IPS DF 6.9 (cell line): ENCODE measurements around the gene ZCCHC2.

Experiments
- DNase-seq: peaks from one replicate; pipeline ENCODE4 v3.0.0-alpha.2; 2013; ENCODE audit warnings: low read depth, low spot score
- H3K27ac ChIP-seq: one replicate; pipeline ENCODE4 v1.5.1; 2013; ENCODE audit warnings: low read length, control low read depth
- H3K27me3 ChIP-seq: 2 replicates; pipeline ENCODE4 v1.6.1; 2013; ENCODE audit warnings: mild to moderate bottlenecking, low read length; ENCODE audit not compliant: control insufficient read depth, insufficient read depth
- H3K36me3 ChIP-seq: 2 replicates; pipeline ENCODE4 v1.6.1; 2013; ENCODE audit warnings: low read length; ENCODE audit not compliant: control insufficient read depth, insufficient read depth
- H3K4me1 ChIP-seq: 2 replicates; pipeline ENCODE4 v1.6.1; 2013; ENCODE audit warnings: low read length; ENCODE audit not compliant: control insufficient read depth, insufficient read depth
- H3K4me3 ChIP-seq: 2 replicates; pipeline ENCODE4 v1.5.1; 2013; ENCODE audit warnings: mild to moderate bottlenecking, low read length
- H3K9me3 ChIP-seq: 2 replicates; pipeline ENCODE4 v1.6.1; 2013; ENCODE audit warnings: low read length, inconsistent platforms; ENCODE audit not compliant: control insufficient read depth, insufficient read depth
- WGBS: extraction: QIAGEN DNeasy Blood & Tissue Kit; methylation state at CpG from one replicate; pipeline ENCODE4 v1.1.7; 2013; ENCODE audit warnings: mixed read lengths, missing lambda C conversion rate; ENCODE audit not compliant: insufficient read length, insufficient coverage; 5-methylcytosine and 5-hydroxymethylcytosine counted together

The ZCCHC2 gene

DNA sequence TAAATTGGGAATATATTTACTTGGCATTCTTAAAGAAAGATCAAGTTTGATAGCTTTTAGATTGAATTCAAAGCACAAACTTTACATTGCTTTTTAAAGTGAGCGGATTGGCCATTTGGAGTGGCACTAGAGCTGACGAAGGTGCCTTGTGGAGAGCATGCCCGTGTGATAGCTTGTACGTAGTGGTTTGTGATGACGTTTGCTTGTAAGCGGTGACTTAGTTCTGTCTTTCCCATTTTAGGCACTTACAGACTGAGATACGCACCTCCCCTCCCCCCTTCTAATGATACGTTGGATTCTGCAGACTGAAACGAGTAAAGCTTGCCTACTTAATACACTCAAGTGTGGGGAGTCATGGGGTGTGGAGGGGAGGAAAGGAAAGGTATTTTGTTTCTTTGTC is 53.4 kb downstream of the ZCCHC2 start:
- Histone ChIP-seq H3K27ac (no peak overlapping the region), H3K4me3 (no peak overlapping the region), H3K9me3 (no peaks in the 10 kb centered on the region), H3K27me3 (no peaks in the 10 kb centered on the region), H3K36me3 (peaks cover 6% of the 10 kb centered on the region; the same call in 1 of the 2 replicates), H3K4me1 (no peaks in the 10 kb centered on the region)
- DNase-seq, result no peak
- no CpG with 5 or more reads among the region's 9 CpGs for WGBS

DNA sequence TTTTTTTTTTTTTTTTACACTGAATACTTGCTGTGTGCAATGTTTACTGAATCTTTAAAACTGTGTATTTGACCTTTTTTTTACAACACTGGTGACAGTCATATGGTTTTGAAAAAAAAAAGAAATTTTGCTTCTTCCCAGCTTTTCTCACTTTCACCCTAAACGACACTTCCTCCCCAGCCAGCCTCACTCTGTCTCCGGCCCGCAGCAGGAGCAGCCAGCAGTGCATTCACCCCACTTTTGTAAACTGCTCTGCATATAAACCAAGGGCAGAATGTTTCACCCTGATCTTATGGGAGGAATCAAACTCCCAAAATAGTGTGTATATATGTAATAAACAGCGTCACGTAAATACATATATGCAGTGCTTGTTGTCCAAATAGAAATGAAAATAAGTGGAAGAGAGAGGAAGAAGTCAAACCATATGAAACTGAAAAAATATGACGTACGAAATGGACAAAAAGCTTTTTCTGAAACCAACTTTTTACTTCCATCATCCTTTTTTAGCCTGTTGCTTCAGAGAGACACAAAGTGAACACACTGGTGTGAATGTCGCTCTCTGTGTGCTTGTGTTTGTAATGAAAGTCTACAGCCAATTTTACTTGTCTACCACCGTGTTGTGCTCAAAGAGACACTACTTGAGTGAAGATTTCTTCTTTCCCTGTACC is 54.2 kb downstream of the ZCCHC2 start:
- WGBS, result no CpG with 5 or more reads among the region's 9 CpGs
- Histone ChIP-seq H3K27ac (no peak overlapping the region), H3K4me3 (no peak overlapping the region), H3K36me3 (peaks cover 6% of the 10 kb centered on the region; the same call in 1 of the 2 replicates), H3K9me3 (no peaks in the 10 kb centered on the region), H3K27me3 (no peaks in the 10 kb centered on the region), H3K4me1 (no peaks in the 10 kb centered on the region)
- DNase-seq, result no peak

DNA sequence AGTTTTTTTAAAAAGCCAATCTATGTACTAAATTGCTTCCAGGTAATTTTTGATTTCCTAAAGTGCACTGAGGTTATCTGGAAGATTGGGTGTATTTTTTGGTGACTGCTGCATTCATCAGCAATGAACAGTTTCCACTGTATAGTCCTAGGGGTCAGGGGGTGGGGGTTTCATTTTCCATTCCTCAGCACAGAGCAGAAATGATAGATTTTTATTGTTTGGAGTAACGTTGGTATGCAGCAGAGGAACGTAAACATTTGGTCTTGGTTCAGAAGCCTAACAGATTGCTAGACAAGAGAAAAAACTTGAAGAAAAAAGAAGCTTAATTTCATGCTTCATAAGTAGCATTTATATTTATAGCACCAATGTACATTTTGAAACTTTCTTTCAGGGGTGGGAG is 54.9 kb downstream of the ZCCHC2 start:
- Histone ChIP-seq H3K4me3 (no peak overlapping the region), H3K36me3 (peaks cover 6% of the 10 kb centered on the region; the same call in 1 of the 2 replicates), H3K27me3 (no peaks in the 10 kb centered on the region), H3K9me3 (no peaks in the 10 kb centered on the region), H3K4me1 (no peaks in the 10 kb centered on the region), H3K27ac (no peak overlapping the region)
- no CpG with 5 or more reads among the region's 2 CpGs for WGBS
- DNase-seq, result no peak

DNA sequence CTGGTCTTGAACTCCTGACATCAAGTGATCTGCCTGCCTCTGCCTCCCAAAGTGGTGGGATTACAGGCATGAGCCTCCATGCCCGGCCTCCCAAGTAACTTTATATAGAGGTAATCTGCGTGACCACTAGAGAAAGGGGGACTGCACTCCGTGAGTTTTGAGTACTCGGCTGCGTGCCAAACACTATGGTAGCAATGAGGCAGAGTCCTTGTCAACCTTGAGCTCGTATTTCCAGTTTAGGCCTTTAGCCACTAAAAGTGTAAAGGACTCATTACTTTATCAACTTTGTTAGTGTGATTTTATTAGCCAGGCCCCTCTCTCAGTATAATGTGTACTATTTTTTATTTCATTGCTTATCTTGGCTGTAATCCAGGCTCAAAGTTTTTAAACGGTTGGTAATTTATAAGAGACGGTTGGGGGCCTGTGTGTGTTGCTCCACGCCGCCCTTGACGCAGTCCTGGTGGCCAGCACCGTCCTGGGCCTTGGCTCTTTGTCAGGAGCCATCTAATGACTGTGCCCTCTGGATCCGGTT is 56.2 kb downstream of the ZCCHC2 start:
- WGBS, result no CpG with 5 or more reads among the region's 13 CpGs
- Histone ChIP-seq H3K27me3 (no peaks in the 10 kb centered on the region), H3K4me1 (no peaks in the 10 kb centered on the region; the same call in 1 of the 2 replicates), H3K36me3 (peaks cover 6% of the 10 kb centered on the region; the same call in 1 of the 2 replicates), H3K4me3 (no peak overlapping the region), H3K9me3 (no peaks in the 10 kb centered on the region), H3K27ac (no peak overlapping the region)
- DNase-seq, result no peak

DNA sequence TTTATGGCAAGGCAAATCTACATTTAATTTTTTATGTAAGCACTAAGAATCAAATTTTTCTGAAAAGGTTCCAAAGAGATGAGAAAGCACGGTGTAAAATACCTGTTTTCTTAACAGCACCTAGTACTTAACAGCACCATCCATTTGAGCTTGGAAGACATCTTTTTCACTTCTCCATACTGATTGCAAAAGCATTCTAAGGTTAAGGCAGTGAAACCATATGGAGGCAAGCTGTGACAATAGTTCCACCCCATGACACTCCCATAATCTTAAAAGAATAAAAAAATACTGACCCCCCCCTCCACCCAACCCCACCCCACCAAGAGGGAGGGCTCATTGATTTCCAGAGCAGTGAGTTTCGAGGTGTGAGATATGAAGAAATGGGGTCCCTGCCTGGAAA is 60.6 kb downstream of the ZCCHC2 start:
- Histone ChIP-seq H3K4me1 (peaks cover 1% of the 10 kb centered on the region; the same call in 1 of the 2 replicates), H3K27ac (no peak overlapping the region), H3K36me3 (no peaks in the 10 kb centered on the region), H3K9me3 (no peaks in the 10 kb centered on the region), H3K4me3 (no peak overlapping the region), H3K27me3 (no peaks in the 10 kb centered on the region)
- DNase-seq, result no peak
- WGBS, result no CpG with 5 or more reads among the region's 2 CpGs

DNA sequence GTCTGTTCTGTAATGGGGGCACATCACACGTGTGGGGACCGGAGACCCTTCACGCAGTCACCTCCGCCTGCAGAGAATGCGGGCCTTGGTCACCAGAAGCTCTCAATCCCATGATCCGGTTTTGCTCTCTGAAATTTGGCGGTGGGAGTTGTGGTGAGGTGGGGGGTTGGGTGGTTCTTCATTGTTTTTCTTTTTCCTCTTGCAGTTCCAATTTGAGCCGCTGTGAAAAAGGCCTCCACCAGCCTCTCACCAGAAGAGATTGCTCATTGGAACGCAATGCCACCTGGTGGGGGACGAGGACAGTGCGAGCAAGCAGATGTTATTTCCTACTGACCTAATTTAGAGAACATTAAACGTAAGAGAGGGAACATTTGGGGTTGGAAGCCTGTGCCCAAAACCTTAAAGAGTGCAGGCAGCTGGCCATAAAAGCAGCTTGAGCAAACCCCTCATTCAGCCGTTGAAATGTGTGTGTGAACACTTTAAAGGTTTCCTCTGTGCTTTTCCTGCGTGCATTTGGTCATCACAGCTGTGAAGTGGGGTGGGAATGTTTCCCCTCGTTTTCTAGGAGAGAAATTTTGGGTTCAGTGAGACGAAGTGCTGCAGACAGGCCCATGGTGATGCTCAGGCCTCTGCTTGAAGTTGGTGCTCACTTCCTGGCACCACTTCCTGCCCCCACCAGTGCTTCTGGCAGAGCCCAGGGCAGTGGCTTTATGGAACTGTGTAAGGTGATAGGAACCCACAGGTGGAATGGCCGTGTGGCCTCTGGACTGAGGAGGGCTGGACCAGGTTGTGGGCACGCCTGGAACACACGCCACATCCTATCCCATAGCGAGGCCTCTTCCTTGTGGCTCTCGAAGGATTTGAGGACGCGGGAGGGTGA is 61.7 kb downstream of the ZCCHC2 start:
- Histone ChIP-seq H3K9me3 (no peaks in the 10 kb centered on the region), H3K27me3 (no peaks in the 10 kb centered on the region), H3K4me3 (no peak overlapping the region), H3K36me3 (no peaks in the 10 kb centered on the region), H3K27ac (no peak overlapping the region), H3K4me1 (peaks cover 1% of the 10 kb centered on the region; the same call in 1 of the 2 replicates)
- peak; percentile 89 for DNase-seq
- no CpG with 5 or more reads among the region's 23 CpGs for WGBS

DNA sequence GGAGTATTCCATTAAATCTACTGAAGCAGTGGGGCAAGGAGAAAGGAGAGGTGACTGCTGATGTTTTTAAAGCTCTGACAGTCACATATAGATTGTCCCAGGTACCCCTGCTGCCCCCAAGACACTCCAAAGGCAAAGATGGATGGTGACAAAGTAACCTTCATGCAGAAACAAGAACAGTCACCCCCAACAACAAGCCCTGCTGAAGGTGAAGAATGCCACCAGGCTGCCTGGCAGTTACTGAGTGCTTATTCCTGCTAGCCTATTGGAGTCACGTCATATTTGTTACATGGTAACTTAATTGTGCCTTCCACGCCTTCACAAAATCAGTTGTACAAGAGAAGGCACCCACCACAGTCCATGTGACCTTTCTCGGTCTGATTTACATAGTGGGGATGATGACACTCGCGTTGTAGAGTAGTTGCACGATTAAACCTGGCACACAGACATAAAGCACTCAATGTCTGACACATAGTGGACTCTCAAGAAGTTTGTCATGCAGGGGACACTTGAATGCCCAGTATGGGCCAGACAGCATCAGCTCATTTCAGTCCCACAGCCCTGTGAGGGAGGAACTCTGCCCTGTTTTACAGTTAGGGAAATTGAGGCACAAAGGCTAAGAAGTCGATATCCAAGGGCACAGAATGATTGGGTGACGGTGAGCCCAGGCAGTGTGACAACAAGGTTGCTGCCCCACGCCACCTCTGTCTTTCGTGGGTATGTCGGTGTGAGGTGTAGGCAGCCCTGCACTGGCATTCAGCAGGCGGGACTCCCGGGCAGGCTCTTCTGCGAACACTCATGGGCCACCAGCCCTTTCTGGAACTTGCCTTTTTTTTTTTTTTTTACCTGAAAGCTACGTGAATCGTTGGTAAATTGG is 62.7 kb downstream of the ZCCHC2 start:
- no peak overlapping the region for H3K4me3 ChIP-seq
- H3K36me3 ChIP-seq, result no peaks in the 10 kb centered on the region
- no peaks in the 10 kb centered on the region for H3K27me3 ChIP-seq
- WGBS, result no CpG with 5 or more reads among the region's 16 CpGs
- DNase-seq, result no peak
- H3K9me3 ChIP-seq, result no peaks in the 10 kb centered on the region
- H3K4me1 ChIP-seq, result peaks cover 1% of the 10 kb centered on the region; the same call in 1 of the 2 replicates
- H3K27ac ChIP-seq, result no peak overlapping the region

DNA sequence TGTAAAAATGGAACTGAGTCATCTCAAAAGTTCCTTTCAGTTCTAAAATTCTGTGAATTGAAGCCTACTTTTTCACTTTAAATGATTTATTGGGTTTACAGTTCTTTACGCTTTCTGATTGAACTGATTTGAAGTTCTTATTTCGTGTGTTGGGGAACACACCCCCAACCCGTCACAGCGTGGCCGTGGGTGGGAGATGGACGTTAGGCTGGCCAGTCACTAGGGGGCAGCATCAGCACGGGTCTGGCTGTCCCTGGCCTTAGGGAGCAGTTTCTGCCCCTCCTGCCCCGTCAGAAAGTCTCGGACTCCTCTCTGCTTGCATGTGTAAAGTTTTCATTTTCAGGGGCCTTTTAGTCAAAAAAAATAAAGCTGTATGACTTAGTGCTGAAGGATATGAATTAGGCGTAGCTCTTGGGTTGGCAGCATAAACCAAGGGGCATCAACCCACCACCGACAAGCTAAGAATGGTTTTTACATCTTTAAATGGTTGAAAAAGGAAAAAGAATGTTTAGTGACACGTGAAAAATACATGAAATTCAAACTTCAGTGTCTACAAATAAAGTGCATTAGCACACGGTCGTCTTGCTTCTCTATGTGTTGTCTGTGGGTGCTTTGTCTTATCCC is 63.4 kb downstream of the ZCCHC2 start:
- H3K27me3 ChIP-seq, result no peaks in the 10 kb centered on the region
- H3K9me3 ChIP-seq, result no peaks in the 10 kb centered on the region
- no peaks in the 10 kb centered on the region for H3K36me3 ChIP-seq
- no CpG with 5 or more reads among the region's 14 CpGs for WGBS
- peak; percentile 41 for DNase-seq
- H3K27ac ChIP-seq, result no peak overlapping the region
- peaks cover 1% of the 10 kb centered on the region; the same call in 1 of the 2 replicates for H3K4me1 ChIP-seq
- H3K4me3 ChIP-seq, result no peak overlapping the region

DNA sequence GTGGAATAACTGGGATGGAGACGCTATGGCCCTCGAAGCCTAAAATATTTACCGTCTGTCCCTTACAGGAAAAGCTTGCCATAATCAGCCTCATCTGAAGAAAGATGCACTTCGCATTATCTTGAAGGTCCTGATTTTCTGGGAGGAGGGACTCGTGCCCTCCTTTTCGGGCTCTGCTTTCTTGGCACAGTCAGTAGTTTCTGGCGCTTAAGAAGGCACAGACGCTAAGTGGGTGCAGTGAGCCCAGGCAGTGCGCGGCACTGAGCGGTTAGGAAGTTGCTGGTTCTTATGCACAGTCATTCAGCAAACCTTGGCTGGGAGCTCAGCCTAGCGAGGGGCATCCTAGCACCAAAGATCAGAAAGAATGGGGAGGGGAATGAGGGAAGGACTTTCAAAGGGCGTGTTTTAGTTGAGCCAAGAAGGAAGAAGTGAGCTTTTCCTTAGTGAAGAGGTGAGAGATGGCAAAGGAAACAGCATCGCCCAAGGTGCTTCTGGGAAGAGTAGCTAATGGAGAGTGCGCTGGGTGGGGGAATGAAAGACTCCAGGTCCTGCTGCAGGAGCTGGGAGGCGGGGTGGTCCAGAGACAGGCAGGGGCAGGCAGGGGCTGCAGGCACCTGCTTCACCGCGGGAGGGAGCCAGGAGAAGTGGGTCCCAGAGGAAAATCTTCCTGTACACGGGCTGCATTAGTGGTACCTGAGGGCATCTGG is 64.1 kb downstream of the ZCCHC2 start:
- peaks cover 1% of the 10 kb centered on the region; the same call in 1 of the 2 replicates for H3K4me1 ChIP-seq
- H3K36me3 ChIP-seq, result no peaks in the 10 kb centered on the region
- H3K9me3 ChIP-seq, result no peaks in the 10 kb centered on the region
- H3K27me3 ChIP-seq, result no peaks in the 10 kb centered on the region
- no peak overlapping the region for H3K4me3 ChIP-seq
- DNase-seq, result no peak
- no peak overlapping the region for H3K27ac ChIP-seq
- no CpG with 5 or more reads among the region's 19 CpGs for WGBS
